Measurements from ENCODE around the gene MGA.
A peak's percentile ranks its signal among the peaks of the same experiment; 100 is the strongest.
"Not testable (repeated sequence)": the region's sequence is repeated elsewhere in the genome, so short reads cannot be mapped to it uniquely, and the experiment has no call there.

Gene MGA

DNA sequence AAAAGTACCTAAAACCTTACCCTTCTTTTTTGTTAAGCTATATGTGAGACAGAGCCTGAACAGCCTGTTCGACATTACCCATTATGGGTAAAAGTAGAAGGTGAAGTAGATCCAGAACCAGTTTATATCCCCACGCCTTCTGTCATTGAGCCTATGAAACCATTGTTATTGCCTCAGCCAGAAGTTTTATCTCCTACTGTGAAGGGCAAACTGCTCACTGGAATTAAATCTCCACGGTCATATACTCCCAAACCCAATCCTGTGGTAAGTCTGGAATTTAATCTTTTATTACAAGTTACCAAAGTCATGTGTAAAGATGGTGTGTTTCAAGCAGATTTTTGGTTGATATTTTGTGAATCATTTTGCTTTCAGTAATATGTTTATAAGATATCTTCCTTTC lies 66.9 kb downstream of the MGA start:
- DNase-seq: no peak

DNA sequence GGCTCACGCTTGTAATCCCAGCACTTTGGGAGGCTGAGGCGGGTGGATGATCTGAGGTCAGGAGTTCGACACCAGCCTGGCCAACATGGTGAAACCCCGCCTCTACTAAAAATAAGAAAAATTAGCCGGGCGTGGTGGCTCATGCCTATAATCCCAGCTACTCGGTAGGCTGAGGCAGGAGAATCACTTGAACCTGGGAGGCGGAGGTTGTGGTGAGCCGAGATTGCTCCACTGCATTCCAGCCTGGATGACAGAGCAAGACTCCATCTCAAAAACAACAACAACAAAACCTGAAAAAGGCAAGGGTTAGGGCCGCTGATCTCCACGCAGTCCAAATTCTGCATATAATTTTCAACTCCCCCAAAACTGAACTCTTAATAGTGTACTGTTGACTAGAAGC lies 67.9 kb downstream of the MGA start:
- not testable (repeated sequence) for DNase-seq

DNA sequence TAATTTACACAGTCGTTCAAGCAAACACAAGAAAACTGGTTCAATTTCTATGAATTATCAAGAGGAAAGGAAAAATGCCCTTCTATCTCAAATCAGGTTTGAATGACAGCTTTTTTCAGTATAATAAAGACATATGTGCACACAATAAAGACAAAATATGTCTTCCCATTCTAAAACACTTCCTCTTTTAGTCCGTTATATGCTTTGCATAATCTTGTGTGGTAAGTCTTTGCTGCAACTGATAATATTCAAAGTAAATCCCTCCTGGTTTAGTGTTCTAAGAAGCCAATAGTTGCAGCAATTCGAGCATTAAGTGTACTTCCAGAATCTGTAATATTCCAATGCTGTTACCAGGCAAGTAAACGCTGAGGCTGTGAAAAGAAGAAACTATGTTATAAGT lies 70.3 kb downstream of the MGA start:
- DNase-seq: no peak

DNA sequence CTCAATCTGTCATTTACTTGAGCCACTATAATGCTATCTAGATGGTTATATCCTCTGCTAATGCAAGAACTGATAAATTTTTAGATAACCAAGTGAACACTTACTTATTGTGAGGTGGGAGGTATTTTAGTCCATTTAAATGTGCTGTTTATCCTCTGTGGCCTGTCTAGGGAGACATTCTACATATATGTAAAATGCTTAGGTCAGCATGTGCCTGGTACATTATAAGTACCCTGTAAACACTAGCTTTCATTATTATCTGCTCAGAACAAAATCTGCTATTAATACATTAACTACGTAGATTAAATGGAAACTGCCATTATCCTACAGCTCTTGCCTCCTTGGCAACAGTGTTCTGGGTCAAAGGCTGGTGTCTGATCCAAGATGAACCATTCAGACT lies 72.3 kb downstream of the MGA start:
- DNase-seq: no peak

DNA sequence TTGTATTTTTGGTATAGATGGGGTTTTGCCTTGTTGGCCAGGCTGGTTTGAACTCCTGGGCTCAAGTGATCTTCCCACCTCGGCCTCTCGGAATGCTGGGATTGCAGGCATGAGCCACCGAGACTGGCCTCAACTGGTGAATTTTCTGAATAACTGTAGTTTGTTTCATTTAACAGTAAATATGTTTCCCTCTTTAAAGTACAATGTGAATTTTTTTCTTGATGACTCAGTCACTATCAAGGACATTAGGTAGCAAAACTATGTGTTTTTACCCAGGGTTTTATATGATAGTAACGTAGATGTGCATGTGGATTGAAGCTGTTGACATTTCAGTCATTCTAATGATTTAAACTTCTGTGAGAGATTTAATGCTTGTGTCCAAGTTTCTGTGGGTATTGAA lies 73.9 kb downstream of the MGA start:
- no peak for DNase-seq

DNA sequence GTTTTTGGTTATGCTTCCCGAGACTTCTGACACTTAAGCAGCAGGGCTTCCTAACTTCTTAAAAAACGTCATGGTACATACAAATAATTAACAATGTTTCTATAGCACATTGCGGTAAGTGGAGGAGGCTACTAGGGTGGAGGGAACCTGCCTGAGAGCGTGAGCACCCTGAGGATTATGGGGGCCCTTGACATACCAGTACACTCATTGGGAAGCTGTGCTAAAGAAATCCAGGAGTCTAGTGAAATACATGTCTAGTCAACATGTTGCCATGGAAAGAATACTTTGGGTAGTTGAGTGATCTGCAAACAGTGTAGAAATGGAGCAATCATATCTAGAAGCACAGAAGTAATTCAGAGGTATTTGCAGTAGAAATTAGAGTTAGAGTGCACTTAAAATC lies 74.8 kb downstream of the MGA start:
- no peak for DNase-seq

DNA sequence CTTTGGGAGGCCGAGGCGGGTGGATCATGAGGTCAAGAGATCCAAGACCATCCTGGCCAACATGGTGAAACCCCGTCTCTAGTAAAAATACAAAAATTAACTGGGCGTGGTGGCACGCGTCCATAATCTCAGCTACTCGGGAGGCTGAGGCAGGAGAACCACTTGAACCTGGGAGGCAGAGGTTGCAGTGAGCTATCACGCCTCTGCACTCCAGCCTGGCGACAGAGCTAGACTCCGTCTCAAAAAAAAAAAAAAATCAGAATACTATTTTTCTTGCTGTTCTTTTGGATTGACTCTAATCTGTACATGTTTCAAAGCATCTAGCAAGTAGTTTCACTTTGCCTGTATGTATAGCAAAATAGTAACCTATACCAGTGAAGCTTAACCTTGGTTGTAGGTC lies 75.3 kb downstream of the MGA start:
- DNase-seq: not testable (repeated sequence)

DNA sequence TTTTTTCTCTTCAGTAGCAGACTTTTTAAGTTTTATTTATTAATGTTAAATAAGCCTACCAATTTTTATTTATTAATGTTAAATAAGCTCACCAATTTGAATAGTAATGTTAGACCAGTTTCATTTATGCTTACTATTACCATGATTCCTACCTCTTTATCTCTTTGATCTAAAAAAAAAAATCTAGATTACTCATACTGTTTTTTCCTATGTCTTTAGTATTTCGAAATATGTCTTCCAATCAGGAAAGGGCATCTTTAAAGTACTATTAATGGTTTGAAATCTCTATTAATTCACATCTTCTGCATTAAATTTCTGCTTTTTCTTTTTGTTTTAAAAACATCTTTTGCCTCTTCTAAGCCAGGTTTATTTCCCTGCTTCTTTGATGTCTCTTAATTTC lies 86.6 kb downstream of the MGA start:
- no peak for DNase-seq

DNA sequence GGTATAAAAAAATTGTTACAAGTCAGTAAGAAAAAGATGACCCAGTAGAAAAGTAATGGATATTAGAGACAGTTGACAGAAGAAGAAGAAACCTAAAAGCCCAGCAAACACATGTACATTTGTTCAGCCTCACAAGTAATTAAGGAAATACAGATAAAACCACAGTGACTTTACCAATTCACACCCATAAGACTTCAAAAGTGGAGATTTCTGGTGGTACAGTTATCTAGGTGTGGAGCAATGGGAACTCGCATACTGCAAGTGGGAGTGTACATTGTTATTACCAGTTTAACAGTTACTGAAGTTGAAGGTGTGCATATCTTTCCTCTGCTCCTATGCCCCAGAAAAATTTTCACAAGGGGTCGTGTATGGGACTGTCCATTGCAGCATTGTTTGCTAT lies 96.0 kb downstream of the MGA start:
- DNase-seq: no peak

DNA sequence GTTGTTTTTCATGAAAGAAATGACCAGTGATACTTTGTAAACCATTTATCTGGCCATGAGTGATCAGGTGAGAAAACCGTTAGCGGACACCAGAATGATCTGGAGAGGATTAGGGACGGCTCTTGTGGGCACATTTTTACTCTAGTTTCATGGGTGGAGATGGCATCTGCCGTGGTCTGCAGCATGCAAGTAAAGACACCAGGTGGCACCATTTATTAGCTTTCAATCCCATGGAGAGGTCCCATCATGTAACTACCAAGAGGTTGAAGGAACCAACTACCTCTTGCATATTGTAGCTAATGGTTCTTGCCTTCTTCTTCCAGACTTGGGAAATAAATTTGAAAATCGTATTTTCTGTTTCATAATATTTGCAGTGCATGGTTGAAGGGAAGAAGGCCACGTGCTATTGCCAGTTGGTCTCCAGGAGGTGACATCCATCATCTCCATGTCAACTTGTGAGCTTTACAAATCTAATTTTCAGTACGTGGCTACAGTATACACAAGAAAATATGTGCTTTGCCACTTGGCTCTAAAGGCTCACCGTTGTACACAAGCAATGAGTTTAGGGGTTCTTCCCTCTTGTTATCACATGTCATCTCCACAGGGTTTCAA lies 112.6 kb downstream of the MGA start:
- DNase-seq: no peak

DNA sequence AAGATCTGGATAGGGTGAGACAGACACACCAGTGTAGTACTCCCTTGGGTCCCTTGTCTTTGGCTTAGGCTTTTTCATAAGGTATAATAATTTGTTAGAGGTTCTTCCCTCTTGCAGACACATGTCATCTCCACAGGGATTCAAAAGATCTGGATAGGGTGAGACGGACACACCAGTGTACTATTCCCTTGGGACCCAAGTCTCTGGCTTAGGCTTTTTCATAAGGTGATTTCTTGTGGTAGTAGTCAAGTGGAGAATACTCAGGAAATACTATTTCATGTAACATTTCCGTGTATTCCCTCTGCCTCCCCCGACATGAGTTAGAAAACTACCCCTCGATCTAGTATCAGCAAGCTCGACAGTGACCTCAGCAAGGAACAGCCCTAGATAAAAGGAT lies 113.1 kb downstream of the MGA start:
- DNase-seq: no peak

DNA sequence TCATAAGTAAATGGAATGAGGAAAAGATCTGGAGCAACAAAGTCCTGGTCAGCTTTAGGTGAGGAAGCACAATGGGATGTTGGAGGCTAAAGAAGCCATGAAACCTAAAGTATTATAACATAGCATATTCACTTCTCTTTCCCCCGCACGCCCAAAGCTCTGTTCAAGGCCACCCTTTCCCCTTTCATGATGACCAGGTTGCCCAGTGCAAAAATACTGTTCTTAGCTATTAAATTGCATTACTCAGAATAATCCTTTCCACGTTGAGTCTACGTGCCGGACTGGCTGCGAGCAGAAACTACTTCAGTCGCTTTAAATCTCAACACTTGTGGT lies 113.5 kb downstream of the MGA start:
- no peak for DNase-seq

DNA sequence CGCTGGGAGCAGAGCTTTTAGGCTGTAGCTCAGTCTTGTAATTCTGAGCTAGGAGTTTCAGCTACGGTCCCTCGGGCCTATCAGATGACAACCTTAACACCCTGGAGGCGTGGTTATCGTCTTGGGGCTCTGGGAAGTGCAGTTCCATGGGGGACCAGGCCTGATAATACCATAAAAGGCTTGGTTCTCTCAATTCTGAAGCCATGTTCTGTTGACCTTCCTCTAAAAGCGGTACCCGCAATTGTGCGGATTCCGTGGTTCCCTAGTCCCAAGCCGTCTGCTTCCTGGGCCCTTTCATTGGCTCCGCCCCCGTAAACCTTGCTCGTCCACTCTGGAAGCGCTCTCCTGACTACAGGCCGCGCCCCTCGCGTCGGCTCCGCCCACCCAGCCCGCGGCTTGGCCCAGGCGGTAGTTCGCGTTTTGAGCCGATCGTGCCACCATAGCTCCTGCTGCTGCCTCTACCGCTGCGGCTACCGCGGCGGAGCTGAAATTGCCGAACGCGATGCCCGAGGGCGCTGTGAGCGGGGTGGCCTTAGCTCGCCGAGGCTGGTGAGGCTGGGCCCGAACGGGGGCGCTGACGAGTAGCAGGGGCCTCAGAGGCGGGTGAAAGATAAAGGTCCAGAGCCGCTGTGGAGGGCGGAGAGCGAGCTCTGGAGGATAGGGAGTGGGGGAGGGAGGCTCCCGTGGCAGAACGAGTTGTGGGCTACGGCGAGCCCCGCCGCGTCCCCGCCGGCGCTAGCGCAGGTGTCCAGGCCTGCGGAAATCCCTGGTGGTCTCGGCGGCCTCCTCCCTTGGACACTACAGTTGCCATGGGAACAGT lies 114.1 kb downstream of the MGA start, which contains the start of gene MAPKBP1:
Gene MAPKBP1, plus strand, starts transcription at position 423 of the 820 bp plus-strand sequence. CDS start 792 bp downstream, outside the sequence.
- DNase-seq: peak; percentile 88

DNA sequence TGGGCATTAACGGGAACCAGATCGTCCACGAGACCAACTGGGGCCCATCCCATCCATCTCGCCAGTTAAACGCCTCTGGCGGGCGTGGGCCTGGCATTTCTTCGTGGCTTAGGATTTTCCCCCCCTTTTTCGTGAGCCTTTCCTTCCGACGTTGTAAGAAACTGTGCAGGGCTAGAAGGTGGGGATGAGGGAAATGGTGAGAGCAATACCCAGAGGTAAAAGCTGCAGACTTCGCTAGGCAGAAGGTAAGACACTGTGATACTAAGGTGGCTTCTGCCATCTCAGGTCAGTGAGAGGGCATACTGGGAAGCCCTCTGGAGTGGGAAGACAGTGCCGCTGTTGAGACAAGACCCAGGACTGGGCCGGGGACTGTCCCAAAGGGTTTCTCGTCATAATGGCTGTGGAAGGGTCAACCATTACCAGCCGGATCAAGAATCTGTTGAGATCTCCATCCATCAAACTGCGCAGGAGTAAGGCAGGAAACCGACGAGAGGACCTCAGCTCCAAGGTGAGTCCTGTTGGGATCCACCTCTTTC lies 114.7 kb downstream of the MGA start:
- DNase-seq: no peak

DNA sequence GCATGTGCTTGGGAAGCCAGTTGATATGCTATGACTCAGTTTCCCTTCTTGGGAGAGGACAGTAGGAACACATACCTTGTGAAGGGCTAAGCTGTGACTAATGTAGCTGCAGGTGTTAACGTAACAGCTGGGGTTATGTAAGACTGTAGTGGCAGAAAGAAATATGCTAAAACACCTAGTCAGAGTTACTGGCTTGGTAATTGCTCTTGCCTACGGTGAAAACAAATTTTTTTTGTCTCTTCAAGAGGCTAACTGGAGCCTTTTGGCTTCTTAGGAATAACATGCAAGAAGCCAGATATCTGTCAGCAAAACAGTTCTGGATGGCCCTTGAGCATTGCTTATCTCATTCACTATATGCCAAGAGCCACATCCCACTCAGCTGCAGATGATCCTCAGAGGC lies 115.4 kb downstream of the MGA start:
- DNase-seq: no peak

DNA sequence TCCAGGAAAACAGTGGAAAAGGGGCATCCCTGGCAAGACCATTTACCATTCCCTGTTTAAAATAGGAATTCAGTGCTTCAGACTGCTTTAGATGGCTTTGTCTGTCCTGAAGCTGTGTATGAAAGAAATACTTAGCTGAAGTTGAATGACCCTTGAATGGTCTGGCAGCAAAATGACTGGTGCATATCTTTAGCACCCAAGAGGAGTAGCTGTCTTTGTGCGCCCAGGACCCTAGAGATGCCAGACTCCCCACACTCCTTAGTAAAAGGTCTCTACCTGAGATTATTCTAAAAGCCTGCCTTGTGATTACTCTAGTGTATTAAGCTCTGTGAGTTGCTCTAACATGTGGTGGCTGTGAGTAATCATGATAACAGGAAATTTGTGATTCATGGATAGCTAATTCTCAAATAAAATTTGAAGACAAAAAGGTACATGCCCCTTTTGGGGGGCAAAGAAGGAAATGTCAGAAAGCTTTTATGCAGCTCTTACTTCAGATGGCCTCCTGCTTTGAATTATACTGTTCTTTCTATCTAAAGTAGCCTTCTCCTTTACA lies 117.3 kb downstream of the MGA start:
- no peak for DNase-seq

DNA sequence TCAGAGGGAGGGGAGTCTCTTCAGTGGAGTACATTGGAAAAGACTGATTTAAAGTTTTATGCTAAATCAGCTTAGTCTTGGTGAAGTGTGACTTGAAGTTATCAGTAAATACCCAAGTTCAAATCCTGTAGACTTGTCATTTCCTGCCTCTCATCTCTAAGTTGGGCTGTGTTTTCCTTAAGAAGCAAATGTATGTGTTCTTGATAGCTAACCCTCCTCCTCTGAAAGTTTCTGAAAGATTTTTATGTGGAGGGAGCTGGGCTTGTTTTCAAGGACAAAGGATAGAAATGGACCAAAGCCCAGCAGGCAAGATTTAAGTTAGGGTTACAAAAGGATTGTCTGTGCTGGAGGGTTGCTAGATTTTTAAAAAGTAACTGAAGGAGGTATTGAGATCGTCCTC lies 118.3 kb downstream of the MGA start:
- no peak for DNase-seq

DNA sequence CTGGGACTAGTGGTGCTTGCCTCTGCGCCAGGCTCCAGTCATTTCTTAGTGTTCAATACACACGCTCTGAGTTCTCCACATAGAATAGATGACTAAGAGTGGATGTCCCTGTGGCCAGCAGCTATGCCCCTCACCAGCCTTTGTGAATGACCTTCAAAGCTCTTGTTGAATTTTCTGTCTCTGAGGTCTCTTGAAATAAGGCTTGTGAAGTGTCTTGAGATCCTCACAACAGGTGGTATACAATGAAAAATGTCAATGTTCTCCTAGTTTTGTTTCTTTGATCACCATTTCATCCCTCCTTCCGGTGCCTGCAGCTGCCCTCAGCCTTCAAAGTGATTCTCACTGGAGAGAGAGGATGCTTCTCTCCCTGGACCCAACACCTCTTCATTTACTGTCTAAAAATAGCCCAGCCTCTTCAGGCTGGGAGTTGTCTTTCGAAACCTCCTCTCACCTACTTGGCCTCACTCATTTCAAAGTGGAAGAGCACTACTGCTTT lies 119.5 kb downstream of the MGA start:
- no peak for DNase-seq

DNA sequence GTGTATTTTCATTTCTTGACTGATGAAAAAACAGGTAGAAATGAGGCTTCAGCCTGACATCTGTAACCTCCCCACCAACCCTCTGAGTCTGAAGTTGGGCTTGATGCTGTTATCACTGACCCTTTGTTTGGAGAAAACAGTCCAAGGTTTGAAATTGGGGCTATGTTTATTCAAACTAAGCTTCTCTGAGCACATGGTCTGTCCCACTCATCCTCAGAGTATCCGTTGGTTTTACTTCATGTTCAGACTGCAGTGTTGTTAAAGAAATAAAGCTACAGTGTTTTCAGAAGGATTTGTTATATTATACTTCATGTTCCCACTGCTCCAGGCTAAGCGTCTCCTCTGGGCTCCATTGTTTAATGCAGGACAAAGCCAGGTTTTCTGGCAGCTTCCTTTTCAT lies 120.1 kb downstream of the MGA start:
- DNase-seq: no peak

DNA sequence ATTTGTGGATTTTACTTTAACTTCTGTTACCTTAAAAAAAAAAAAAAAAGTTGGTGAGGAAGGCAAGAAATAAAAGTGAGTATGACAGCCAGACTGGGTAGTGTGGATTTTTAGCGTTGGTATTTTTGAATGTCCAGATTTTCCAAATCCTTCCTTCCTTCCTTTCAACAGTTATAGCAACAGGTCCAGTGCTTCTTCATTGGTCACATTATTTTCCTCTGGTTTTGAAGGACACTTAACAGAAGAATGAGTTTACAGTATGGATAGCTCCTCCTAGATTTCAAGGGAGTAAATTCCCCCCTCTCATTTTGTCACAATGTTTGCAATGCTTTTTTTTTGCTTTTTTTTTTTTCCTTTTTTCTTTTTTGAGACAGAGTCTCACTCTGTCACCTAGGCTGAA lies 120.5 kb downstream of the MGA start:
- no peak for DNase-seq

DNA sequence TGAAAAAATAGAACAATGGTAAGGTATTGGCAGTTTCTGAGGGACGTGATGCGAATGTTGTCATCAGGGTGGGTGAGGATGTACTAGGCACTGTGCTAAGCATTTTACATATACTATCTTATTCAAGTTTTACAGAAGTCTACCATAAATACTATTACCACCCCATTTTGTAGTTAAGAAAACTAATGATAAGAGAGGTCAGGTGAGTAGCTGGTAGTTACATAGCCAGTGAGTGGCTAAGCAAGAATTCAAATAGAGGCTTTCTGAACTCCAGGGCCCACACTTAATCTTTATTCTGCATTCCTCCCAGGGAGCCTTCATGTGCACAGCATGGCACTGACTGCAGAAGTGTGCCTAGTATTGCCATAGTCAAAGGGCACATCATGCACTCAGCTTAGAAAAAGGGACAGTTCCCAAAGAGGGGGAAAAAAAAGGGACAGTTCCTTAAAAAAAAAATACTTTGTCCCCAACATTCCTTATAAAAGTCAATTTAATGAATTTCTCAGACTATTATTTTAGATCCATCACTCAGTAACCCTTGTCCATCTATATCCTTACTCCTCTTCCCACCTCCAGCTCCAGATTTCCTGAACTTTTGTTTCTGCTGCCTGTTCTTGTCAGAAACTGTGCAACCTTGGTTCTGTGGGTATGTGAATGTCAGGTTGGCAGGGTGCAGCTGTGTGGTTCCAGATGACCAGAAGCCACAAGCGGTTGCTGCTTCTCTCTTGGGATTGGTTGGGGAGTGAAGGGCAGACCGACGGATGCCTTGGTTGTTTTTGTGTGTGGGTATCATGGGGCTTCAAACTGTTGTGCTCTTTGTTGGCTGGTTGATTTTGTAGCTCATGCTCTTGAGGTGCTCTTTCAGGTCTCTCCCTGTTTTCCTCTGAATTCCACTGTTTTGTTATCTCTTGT lies 122.4 kb downstream of the MGA start:
- DNase-seq: no peak

DNA sequence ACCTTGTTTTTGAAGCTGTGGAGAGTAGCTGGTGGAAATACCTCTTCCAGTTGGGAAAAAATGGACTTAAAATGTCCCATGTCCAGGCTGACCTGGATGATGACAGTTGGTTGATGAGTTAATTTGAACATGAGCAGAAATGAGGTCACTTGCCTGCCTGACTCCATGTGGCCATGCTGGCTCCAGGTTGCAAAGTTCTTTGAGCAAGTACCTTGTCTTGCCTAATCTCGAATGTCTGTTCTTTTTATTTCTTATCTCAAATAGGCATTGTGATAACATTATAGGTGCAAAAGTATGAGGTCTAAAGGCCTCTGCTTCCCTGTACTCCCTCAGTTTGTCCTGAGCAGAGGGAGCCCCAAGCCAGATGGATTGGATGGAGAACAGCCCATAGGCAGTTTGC lies 123.1 kb downstream of the MGA start:
- DNase-seq: no peak

DNA sequence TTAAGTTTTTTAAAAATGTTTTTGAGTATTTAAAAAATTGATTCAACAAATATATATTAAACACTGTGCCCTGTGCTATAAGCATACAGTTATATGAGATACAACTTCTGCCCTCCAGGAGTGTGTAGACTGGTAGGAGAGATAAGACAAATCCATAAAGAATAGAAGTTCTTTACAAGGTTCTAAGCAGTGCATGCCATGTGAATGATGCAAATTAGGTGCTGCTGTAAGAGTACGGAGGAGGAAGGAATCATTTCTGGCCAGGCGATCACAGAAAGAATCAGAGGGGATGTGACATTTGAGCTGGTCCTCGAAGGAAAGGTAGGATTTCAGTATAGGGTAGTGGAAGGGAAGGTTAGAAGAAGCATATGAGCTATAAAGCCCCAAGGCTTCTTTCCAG lies 128.1 kb downstream of the MGA start:
- DNase-seq: no peak

Data from DMS 273 treated with DMSO at 0.1 percent for 48 hours (cell line).